ENCODE data around the gene EYA3.

DNA sequence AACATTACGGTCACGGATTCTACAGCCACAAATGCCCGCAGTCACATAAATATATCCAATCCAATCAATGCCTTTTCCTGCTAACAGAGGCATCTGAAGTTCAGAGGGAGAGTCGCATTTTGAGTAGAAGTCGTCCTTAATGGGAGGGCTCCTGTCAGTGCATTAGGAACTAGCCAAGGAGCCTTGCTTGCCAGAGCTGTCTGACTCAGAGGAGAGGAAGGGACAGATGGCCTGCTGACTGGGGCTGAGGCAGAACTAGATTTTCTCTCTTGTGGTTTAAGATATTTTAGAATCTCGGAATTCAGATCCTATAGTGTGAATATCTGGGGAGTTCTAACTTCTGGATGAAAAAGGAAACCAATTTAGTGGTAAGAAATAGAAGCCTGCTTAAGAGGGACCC lies 118.0 kb downstream of the EYA3 start:
- TF ChIP-seq, protein P1, sequence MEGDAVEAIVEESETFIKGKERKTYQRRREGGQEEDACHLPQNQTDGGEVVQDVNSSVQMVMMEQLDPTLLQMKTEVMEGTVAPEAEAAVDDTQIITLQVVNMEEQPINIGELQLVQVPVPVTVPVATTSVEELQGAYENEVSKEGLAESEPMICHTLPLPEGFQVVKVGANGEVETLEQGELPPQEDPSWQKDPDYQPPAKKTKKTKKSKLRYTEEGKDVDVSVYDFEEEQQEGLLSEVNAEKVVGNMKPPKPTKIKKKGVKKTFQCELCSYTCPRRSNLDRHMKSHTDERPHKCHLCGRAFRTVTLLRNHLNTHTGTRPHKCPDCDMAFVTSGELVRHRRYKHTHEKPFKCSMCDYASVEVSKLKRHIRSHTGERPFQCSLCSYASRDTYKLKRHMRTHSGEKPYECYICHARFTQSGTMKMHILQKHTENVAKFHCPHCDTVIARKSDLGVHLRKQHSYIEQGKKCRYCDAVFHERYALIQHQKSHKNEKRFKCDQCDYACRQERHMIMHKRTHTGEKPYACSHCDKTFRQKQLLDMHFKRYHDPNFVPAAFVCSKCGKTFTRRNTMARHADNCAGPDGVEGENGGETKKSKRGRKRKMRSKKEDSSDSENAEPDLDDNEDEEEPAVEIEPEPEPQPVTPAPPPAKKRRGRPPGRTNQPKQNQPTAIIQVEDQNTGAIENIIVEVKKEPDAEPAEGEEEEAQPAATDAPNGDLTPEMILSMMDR (IDR thresholded peaks at IDR 0.05; ENCODE audit: low read length): no peak
- no peak for TF ChIP-seq EZH2 (optimal IDR thresholded peaks at IDR 0.05; ENCODE audit: low read depth, low read length)

All from MM.1S (cell line).